ENCODE data around the gene GHR. TPM values are rescaled to one million over a fixed set of nuclear protein-coding genes. Genes with fewer than 3 reads are reported as not detected.

GHR gene
- total RNA-seq, 1 experiment from 2014 or later = 0.57 TPM

DNA sequence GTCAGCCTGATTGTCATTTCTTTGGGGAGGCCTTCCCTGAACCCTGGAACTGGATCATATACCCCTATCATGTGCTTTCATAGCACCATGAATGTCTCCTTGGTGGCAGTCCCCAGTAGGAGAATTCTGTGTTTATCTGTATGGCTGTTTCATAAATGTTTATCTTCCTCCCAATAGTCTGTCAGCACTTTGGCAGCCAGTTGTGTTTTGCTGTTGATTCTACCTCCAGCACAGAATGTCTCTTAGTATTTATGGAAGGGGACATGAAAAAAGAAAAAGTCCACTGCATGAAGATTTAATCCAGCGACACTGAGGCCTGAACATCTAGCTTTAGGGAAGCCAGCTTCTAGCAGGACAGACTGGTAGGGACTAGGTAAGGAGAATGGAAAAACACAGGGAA, 38.3 kb downstream of the GHR start:
- DNase-seq (ENCODE audit: low read depth) = no peak

DNA sequence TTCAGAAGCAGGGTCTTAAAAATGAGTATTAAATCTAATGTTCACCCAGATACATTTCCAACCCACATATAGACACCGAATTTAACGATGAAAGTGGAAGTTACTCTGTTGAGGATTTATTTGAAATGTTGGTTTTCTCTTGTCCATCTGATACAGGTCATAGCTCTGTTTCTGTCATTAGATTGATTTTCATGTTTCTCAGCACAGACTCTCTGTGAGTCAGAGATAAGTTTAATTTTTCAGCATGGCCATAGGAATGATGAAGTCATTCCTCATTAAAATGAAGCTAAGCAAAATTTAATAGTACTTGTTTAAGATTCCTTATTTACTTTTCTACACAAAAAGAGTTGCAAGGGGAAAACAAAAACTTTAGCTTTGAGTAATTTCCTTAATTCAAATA, 38.8 kb downstream of the GHR start:
- DNase-seq (ENCODE audit: low read depth) = no peak

DNA sequence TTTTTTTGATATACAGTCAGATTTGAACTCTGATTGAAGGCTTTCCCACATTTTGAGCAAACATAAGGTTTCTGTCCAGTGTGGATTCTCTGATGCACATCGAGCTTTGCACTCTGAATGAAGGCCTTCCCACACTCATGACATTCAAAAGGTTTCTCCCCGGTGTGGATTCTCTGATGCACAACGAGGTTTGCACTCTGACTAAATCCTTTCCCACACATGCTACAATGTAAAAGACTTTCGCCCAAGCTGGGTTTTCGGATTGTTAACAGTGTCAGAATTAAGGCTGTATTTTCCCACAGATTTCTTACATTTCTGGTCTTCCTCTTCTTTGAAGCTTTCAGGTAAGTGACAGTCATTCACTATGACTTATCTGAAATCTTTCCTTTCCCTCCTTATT, 44.3 kb downstream of the GHR start:
- DNase-seq (ENCODE audit: low read depth) = no peak

DNA sequence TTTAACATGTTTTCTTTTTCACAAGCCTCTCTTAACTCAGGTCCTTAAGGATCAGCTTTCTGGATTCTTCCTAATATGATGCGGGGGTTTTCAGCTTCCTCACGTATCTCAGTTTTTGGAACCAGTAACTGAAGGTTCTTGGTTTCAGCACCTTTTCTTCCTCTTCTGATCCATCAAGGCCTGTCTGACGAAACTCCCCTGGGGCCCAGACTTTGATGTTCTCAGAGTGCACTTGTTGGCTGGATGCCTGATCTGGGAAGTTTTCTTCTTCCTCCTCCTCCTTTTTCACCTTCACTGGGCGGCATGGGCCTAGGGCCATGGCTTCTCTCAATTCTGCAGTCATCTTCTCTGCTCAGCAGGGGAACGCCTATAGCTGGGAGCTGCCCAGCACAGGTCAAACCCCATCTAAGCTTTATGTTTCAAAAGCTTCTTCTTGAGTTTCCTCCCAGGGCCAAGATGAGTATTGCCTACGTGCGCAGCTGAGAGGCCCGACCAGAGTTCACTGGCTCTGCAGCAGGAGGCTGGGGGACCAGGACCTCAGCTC, 44.8 kb downstream of the GHR start:
- no peak for DNase-seq (ENCODE audit: low read depth)

GRCh38 chr5:42483472-42484154, 60.4 kb downstream of the GHR start:
- DNase-seq (ENCODE audit: low read depth) = no peak

- no peak for DNase-seq (ENCODE audit: low read depth)
Measured at GRCh38 chr5:42487077-42487476, 63.8 kb downstream of the GHR start.

GRCh38 chr5:42487821-42488220, 64.6 kb downstream of the GHR start:
- no peak for DNase-seq (ENCODE audit: low read depth)

DNA sequence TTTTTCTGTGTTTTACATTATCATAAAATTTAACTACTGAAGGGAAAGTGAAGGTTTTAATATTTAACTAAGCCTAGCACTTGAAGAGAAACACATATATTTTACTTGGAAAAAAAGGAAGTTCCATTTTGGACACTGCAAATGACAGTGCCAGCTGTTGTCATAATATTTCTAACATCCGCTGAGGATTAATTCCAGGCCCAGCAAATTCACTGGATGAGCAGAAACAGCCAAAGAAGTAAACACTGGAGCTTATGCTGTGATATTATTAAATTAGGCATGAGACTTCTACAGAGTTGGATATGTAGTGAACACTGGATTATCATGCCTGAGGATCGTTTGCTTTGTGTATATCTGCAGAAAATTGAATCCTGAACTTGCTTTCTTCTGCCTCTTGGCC, 67.6 kb downstream of the GHR start:
- no peak for DNase-seq (ENCODE audit: low read depth)

DNA sequence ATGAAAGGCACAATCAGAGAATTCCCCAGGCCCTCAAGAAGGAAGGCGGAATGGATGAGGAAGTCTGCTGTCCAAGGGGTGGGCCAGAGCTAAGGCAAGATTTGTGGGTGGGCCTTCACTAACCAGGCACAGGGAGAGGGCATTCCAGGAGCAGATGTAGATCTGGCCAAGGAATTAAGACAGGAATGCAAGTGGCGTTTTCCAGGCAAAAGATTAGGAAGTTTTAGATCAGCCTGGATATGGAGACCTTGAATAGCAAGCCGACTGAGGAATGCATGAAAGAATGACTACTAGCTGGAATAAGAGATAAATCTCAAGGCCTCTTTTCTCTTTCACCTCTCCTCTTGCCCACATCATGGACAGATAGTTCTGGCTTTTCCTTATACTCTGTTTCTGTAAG, 68.5 kb downstream of the GHR start:
- no peak for DNase-seq (ENCODE audit: low read depth)

DNA sequence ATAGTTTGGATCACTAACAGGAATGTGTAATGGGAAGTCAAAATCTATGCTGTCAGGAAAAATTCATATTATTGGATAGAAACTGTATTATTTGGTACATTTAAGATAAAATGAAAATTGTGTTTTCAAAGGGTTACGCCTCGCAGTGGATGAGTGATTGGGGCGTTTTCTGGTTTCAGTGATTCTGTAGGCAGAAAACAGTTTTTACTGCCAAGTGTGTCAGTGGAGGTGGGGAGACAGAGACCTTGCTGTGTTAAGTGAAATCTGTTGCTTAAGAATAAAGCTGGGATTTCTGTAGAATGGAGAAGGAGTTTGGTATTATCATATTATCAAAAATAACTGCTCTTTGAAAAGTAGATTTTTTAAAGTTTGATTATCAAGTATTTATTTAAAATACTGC, 69.7 kb downstream of the GHR start:
- no peak for DNase-seq (ENCODE audit: low read depth)

- DNase-seq (ENCODE audit: low read depth) = peak; percentile 12
Measured at GRCh38 chr5:42494414-42494813, 71.2 kb downstream of the GHR start.

GRCh38 chr5:42495914-42496313, 72.7 kb downstream of the GHR start:
- DNase-seq (ENCODE audit: low read depth) = peak; percentile 17

- no peak for DNase-seq (ENCODE audit: low read depth)
Measured at GRCh38 chr5:42496397-42497156, 73.3 kb downstream of the GHR start.

- no peak for DNase-seq (ENCODE audit: low read depth)
Measured at GRCh38 chr5:42498000-42498399, 74.8 kb downstream of the GHR start.

DNA sequence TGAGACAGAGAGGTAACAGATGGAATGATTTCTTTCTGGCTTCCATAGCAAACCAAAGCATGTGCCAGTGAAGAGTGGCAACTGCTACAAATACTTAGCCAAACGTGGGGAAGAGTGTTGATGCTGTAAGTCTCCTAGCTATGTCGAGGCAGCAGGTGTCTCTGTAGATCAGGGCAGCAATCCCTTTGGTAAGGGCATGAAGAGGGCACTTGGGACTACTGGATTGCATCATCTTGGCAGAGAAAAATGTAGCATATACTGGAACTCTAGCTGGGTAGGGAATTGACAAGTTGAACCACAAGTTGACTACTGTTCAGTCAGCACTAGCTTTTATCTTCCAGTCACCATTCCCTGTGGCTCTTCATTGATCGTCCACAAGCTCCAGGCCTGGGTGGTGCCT, 75.8 kb downstream of the GHR start:
- DNase-seq (ENCODE audit: low read depth) = no peak

GRCh38 chr5:42500003-42500599, 76.9 kb downstream of the GHR start:
- DNase-seq (ENCODE audit: low read depth) = no peak

- DNase-seq (ENCODE audit: low read depth) = no peak
Measured at GRCh38 chr5:42502613-42503470, 79.6 kb downstream of the GHR start.

- DNase-seq (ENCODE audit: low read depth) = no peak
Measured at GRCh38 chr5:42506662-42507061, 83.4 kb downstream of the GHR start.

- no peak for DNase-seq (ENCODE audit: low read depth)
Measured at GRCh38 chr5:42507451-42508097, 84.3 kb downstream of the GHR start.

DNA sequence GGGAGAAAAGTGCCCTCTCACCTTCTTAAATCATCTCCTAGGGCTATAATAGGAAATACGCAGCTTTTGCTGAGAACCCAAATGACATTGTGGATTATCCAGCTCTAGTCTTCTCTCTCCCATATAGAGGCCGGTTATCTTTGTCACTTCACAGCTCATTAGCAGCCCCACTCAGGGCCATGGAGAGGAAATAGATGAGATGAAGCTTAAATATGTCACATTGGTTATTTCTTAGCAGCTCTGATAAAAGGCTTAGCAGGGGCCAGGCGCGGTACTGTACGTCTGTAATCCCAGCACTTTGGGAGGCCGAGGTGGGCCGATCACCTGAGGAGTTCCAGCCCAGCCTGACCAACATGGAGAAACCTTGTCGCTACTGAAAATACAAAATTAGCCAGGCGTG, 90.0 kb downstream of the GHR start:
- DNase-seq (ENCODE audit: low read depth) = no peak

DNA sequence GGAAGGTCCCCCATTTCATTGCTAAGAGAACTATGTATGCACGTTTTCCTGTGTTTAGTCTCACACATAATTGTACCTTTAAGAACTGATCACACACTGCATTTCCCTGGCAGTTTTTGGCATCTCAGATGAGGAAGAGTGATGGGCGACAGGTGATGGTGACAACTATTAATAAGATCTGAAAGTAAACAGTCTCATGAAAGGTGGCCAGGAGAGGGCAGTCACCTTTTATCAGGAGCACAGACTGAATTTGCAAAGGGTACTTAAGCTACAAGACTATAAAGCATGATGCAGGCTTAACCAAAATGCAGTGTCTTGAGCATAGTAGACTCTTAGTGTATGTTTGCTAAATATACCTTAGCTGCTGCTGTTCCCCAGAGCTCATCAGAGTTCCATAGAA, 91.5 kb downstream of the GHR start:
- DNase-seq (ENCODE audit: low read depth) = no peak

Data from M059J (cell line).